PC-9 (cell line): ENCODE results near the gene P2RX7. TPM values are rescaled to one million over a fixed set of nuclear protein-coding genes. Genes with fewer than 3 reads are reported as not detected.
"Not testable (repeated sequence)": the region's sequence is repeated elsewhere in the genome, so short reads cannot be mapped to it uniquely, and the experiment has no call there.

Experiments used
- BruUV-seq: library from RNA; stranded (reverse); fragments of 400-500 nt; replicated peaks from 2 replicates; lab custom pipeline; 2021; lab: Mats Ljungman, UMichigan
- CTCF ChIA-PET: fragments of 300-600 bp; sonication (Branson Sonifier 250); formaldehyde crosslinking; loops from one replicate; lab custom pipeline; 2022; ENCODE audit warnings: antibody characterized with exemption; lab: Charles Lee
- POLR2A ChIA-PET: fragments of 300-600 bp; sonication (Branson Sonifier 250); formaldehyde crosslinking; loops from one replicate; lab custom pipeline; 2022; ENCODE audit warnings: antibody characterized with exemption; ENCODE audit not compliant: unreplicated experiment; lab: Charles Lee
- DNase-seq, 2 experiments: peaks; one replicate each; pipeline versions ENCODE4 v3.0.0 to v3.0.0-alpha.2; 2015 to 2022; ENCODE audit warnings: mixed read lengths in 1 of 2
- H2AFZ ChIP-seq: fragments of 200-600 bp; sonication (generic); 2 replicates; pipeline ENCODE4 v1.8.1; 2017; ENCODE audit warnings: antibody characterized with exemption
- H3F3A ChIP-seq: fragments of 200-600 bp; sonication (generic); 2 replicates; pipeline ENCODE4 v1.8.1; 2017; ENCODE audit warnings: antibody characterized with exemption, mild to moderate bottlenecking, low read depth; ENCODE audit not compliant: insufficient read depth
- H3K27ac ChIP-seq: fragments of 200-600 bp; sonication (generic); 2 replicates; pipeline ENCODE4 v1.6.1; 2016; ENCODE audit warnings: mixed run types
- H3K27me3 ChIP-seq: fragments of 200-600 bp; sonication (generic); 2 replicates; pipeline ENCODE4 v1.6.1; 2016; ENCODE audit warnings: low read depth, mixed run types; ENCODE audit not compliant: insufficient read depth
- H3K36me3 ChIP-seq: fragments of 200-600 bp; sonication (generic); 2 replicates; pipeline ENCODE4 v1.6.1; 2016; ENCODE audit warnings: low read depth, mixed run types
- H3K4me1 ChIP-seq: fragments of 200-600 bp; sonication (generic); replicated peaks from 2 replicates; pipeline ENCODE4 v1.6.1; 2016; ENCODE audit warnings: mixed run types; ENCODE audit not compliant: insufficient read depth
- H3K4me2 ChIP-seq: fragments of 200-600 bp; sonication (generic); 2 replicates; pipeline ENCODE4 v1.6.1; 2017; ENCODE audit warnings: mixed run types
- H3K4me3 ChIP-seq: fragments of 200-600 bp; sonication (generic); 2 replicates; pipeline ENCODE4 v1.6.1; 2016; ENCODE audit warnings: mixed run types
- H3K79me2 ChIP-seq: fragments of 200-600 bp; sonication (generic); 2 replicates; pipeline ENCODE4 v1.6.1; 2017; ENCODE audit warnings: low read depth, mixed run types
- H3K9me2 ChIP-seq: fragments of 200-600 bp; sonication (generic); 2 replicates; pipeline ENCODE4 v1.8.1; 2017; ENCODE audit warnings: mild to moderate bottlenecking; ENCODE audit not compliant: insufficient read depth
- H3K9me3 ChIP-seq: fragments of 200-600 bp; sonication (generic); 2 replicates; pipeline ENCODE4 v1.8.1; 2016; ENCODE audit warnings: low read depth; ENCODE audit not compliant: insufficient read depth
- H4K20me1 ChIP-seq: fragments of 200-600 bp; sonication (generic); 2 replicates; pipeline ENCODE4 v1.8.1; 2017; ENCODE audit not compliant: insufficient read depth
- EZH2 ChIP-seq: fragments of 200-600 bp; sonication (generic); IDR thresholded peaks from 2 replicates; pipeline ENCODE4 v1.8.0; 2017; ENCODE audit warnings: antibody characterized with exemption, low read depth
- intact Hi-C: fragments of 100-400 bp; cut with micrococcal nuclease; formaldehyde crosslinking; loops from one replicate; pipeline ENCODE4 v1.10.0; 2022; ENCODE audit not compliant: unreplicated experiment
- total RNA-seq: library from RNA; stranded (reverse); gene quantifications from 2 replicates; pipeline ENCODE4 v1.2.3, GENCODE V29; 2021
- TF ChIP-seq, protein P1 (sequence below): fragments of 200-600 bp; sonication (generic); conservative IDR thresholded peaks from 2 replicates; pipeline ENCODE4 v1.6.1; 2017; ENCODE audit warnings: mixed run types, antibody characterized with exemption, mild to moderate bottlenecking, moderate library complexity

Gene P2RX7
- total RNA-seq, 1 experiment from 2014 or later: 3.2 TPM

DNA sequence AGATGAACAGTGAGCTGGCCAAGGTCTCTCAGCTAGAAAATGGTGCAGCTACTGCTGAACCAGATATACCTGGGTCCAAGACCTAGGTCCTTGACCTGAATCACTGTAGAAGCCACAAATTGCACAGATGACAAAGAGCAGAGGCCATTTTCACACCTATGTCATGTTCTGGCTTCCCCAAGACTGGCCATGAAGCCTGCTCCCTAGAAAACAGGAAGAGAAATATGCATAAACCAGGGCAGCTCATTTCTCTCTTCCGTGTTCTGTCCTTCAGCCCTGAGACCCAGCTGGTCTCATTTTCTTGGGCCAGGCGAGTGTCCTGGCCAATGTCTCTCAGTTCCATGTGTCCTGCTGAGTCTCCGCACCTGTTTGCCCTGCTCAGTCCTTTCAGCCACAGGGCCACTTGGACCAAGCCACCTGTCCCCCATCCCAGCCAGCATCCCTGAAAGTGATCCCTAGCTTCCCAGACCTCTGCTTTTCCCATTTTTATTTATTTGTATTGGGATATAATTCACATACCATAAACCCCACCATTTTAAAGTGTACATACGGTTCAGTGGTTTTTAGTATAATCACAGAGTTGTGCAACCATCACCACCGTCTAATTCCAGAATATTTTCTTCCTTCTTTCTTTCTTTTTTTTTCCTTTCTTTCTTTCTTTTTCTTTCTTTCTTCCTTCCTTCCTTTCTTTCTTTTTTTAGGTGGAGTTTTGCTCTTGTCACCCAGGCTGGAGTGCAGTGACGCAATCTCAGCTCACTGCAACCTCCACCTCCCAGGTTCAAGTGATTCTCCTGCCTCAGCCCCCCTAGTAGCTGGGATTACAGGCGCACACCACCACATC, 27.0 kb downstream of the P2RX7 start:
- Histone ChIP-seq H3K4me2 (no peak overlapping the region), H3K27ac (no peak overlapping the region), H3K4me3 (no peak overlapping the region), H3K9me3 (no peaks in the 10 kb centered on the region), H3K9me2 (no peaks in the 10 kb centered on the region), H3K27me3 (no peaks in the 10 kb centered on the region), H2AFZ (no peak overlapping the region), H3K36me3 (no peaks in the 10 kb centered on the region), H3K79me2 (no peaks in the 10 kb centered on the region), H3K4me1 (no peaks in the 10 kb centered on the region), H3F3A (no peaks in the 10 kb centered on the region), H4K20me1 (no peaks in the 10 kb centered on the region)
- BruUV-seq: no TSS peak
- TF ChIP-seq, protein P1, sequence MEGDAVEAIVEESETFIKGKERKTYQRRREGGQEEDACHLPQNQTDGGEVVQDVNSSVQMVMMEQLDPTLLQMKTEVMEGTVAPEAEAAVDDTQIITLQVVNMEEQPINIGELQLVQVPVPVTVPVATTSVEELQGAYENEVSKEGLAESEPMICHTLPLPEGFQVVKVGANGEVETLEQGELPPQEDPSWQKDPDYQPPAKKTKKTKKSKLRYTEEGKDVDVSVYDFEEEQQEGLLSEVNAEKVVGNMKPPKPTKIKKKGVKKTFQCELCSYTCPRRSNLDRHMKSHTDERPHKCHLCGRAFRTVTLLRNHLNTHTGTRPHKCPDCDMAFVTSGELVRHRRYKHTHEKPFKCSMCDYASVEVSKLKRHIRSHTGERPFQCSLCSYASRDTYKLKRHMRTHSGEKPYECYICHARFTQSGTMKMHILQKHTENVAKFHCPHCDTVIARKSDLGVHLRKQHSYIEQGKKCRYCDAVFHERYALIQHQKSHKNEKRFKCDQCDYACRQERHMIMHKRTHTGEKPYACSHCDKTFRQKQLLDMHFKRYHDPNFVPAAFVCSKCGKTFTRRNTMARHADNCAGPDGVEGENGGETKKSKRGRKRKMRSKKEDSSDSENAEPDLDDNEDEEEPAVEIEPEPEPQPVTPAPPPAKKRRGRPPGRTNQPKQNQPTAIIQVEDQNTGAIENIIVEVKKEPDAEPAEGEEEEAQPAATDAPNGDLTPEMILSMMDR: no peak
- TF ChIP-seq EZH2: no peak
- intact Hi-C loops: no loop called here
- POLR2A ChIA-PET: interaction anchor here (0.6 kb wide), 1 partner anchor 10 kb away, joined by 37 read pairs; no protein-coding TSS in a partner anchor
- CTCF ChIA-PET: interaction anchor here (0.6 to 0.7 kb wide), 2 partner anchors 17 to 68 kb away, joined by 7 to 10 read pairs; no protein-coding TSS in a partner anchor
- no peak for DNase-seq

DNA sequence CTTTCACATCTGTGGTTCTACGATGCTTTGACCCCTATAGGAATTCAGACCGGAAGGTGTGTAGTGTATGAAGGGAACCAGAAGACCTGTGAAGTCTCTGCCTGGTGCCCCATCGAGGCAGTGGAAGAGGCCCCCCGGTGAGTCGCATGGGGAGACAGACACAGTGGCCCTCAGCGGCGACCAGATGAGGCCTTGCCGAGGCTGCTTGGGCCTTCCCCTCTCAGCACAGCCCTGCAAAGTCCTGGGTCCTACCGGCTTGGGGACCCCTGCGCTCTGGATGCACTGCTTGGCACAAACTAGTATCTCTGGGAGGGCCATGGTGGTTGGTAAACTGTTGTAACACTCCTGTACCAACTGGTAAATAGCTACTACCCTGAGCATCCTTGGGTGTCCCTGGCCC, 29.7 kb downstream of the P2RX7 start:
- H3K36me3 ChIP-seq: no peaks in the 10 kb centered on the region
- H3K27me3 ChIP-seq: no peaks in the 10 kb centered on the region
- CTCF ChIA-PET: no interaction called here
- DNase-seq: no peak
- no peaks in the 10 kb centered on the region for H3K9me3 ChIP-seq
- intact Hi-C loops: no loop called here
- no peaks in the 10 kb centered on the region for H3K79me2 ChIP-seq
- no peak overlapping the region for H3K4me3 ChIP-seq
- no TSS peak for BruUV-seq
- POLR2A ChIA-PET: no interaction called here
- no peak for TF ChIP-seq EZH2
- TF ChIP-seq, protein P1: no peak
- no peak overlapping the region for H3K4me2 ChIP-seq
- H4K20me1 ChIP-seq: no peaks in the 10 kb centered on the region
- no peak overlapping the region for H3K27ac ChIP-seq
- H3K4me1 ChIP-seq: no peaks in the 10 kb centered on the region
- no peak overlapping the region for H2AFZ ChIP-seq
- H3F3A ChIP-seq: no peaks in the 10 kb centered on the region
- no peaks in the 10 kb centered on the region for H3K9me2 ChIP-seq

DNA sequence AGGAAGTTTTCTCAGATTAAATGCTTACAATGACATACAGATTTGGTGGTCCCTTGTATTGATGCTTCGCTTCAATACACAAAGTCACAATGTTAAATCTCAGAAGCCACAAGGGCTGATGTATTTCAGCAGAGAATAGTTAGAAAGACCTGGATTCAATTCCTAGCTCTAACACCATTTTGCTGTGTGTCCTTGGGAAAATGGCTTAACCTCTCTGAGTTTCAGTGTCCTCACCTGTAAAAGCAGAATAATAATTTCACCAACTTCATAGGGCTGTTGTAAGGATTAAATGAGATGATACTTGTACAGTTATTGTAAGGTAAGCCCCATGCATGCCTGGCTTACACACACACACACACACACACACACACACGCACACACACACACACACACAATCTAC, 30.3 kb downstream of the P2RX7 start:
- TF ChIP-seq EZH2: no peak
- TF ChIP-seq, protein P1: no peak
- POLR2A ChIA-PET: no interaction called here
- no TSS peak for BruUV-seq

DNA sequence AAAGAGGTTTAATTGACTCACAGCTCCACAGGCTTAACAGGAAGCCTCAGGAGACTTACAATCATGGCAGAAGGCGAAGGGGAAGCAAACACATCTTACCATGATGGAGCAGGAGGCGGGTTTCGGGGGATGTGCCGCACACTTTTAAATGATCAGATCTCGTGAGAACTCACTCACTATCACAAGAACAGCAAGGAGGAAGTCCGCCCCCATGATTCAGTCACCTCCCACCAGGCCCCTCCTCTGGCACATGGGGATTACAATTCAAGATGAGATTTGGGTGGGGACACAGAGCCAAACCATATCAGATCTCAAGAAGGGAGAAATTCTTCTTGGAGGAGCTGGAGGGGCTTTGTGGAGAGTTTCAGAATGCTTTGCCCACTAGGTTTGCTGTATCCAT, 32.2 kb downstream of the P2RX7 start:
- DNase-seq, H3K4me3 ChIP-seq, H3K27me3 ChIP-seq, H2AFZ ChIP-seq, BruUV-seq, H3K79me2 ChIP-seq, intact Hi-C loops, H3F3A ChIP-seq, H3K27ac ChIP-seq, H3K9me2 ChIP-seq, H4K20me1 ChIP-seq, CTCF ChIA-PET, H3K9me3 ChIP-seq, H3K36me3 ChIP-seq, H3K4me1 ChIP-seq, H3K4me2 ChIP-seq, POLR2A ChIA-PET: not testable (repeated sequence)

More for the DNA sequence above, 30.3 kb downstream of the P2RX7 start:
- no peaks in the 10 kb centered on the region for H4K20me1 ChIP-seq
- H2AFZ ChIP-seq: no peak overlapping the region
- H3K9me2 ChIP-seq: no peaks in the 10 kb centered on the region
- H3K4me1 ChIP-seq: no peaks in the 10 kb centered on the region
- no peak overlapping the region for H3K27ac ChIP-seq
- intact Hi-C loops: no loop called here
- no peak overlapping the region for H3K4me3 ChIP-seq
- CTCF ChIA-PET: no interaction called here
- no peaks in the 10 kb centered on the region for H3K36me3 ChIP-seq
- no peaks in the 10 kb centered on the region for H3K79me2 ChIP-seq
- H3K9me3 ChIP-seq: no peaks in the 10 kb centered on the region
- no peak for DNase-seq
- H3F3A ChIP-seq: no peaks in the 10 kb centered on the region
- no peak overlapping the region for H3K4me2 ChIP-seq
- H3K27me3 ChIP-seq: no peaks in the 10 kb centered on the region
